ENCODE results near the gene CCT6B.

CCT6B gene

GRCh38 chr17:34883106-34884000 is 77.9 kb downstream of the CCT6B start:
- no peak for DNase-seq

GRCh38 chr17:34879146-34879545 is 82.1 kb downstream of the CCT6B start:
- DNase-seq: no peak

All from hematopoietic multipotent progenitor cell treated with erythropoietin and hydrocortisone succinate and interleukin-3 and kit ligand, for 4 days (in vitro differentiated cells).